Stomach (tissue), 4 donors: ENCODE data around the gene F10.

Experiments
- POLR2A ChIP-seq, 4 donors: fragments of 450-650 bp; IDR thresholded peaks; one replicate each; pipeline ENCODE4 v1.6.1; 2016; ENCODE audit warnings: antibody characterized with exemption in 4 of 4, control low read depth in 2 of 4, mild to moderate bottlenecking in 1 of 4, moderate library complexity in 1 of 4
- POLR2AphosphoS5 ChIP-seq, 3 donors: sonication (generic); formaldehyde crosslinking; IDR thresholded peaks; one replicate each; pipeline ENCODE4 v1.6.1; 2016; ENCODE audit warnings: antibody characterized with exemption in 3 of 3
- TF ChIP-seq, protein P1 (sequence below), 7 experiments: fragments of 450-650 bp in 4 of 7; fragments of 200-600 bp in 3 of 7; sonication (generic) in 3 of 7; IDR thresholded peaks; one replicate each; pipeline ENCODE4 v1.5.1; 2016 to 2019; ENCODE audit warnings: antibody characterized with exemption in 7 of 7, control low read depth in 2 of 7, mild to moderate bottlenecking in 1 of 7

DNA sequence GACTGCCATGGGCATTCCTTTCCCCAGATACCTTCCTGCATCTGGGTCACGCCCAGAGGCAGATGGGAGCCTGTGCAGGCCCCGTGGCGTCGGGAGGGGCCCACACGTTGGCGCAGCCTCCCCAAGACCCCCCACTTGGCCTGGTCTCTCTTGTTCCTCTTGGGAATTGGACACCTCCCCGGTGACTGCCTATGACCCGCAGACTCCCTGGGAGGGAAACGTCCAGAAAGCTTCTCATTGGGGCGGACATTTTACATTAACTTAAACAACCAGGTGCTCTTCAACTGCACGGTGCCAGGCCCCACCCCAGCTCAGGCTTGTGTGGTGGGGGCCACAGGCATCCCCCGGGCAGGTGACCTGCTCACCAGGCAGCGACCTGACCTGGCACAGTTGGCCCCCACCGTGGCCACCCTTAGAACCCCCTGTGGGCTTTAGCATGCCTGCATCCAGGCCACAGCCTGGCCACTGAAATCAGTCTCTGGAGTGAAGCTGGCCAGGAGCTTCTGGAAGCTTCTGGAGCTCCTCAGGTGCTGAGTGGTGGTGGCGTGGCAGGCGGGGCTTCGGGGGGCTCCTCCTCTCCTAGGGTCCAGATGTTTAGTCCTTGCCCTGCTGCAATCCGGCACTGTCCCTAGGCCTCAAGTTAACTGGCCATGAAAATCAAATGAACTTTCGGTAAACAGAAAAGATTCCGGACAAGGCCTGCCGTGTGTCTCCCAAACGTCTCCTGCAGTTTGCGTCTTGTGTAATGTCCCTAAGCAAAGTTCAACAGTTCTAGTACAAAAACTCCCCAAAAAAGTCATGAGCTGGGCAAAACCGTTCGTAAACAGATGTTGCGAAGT, 27.3 kb downstream of the F10 start:
- TF ChIP-seq, protein P1, sequence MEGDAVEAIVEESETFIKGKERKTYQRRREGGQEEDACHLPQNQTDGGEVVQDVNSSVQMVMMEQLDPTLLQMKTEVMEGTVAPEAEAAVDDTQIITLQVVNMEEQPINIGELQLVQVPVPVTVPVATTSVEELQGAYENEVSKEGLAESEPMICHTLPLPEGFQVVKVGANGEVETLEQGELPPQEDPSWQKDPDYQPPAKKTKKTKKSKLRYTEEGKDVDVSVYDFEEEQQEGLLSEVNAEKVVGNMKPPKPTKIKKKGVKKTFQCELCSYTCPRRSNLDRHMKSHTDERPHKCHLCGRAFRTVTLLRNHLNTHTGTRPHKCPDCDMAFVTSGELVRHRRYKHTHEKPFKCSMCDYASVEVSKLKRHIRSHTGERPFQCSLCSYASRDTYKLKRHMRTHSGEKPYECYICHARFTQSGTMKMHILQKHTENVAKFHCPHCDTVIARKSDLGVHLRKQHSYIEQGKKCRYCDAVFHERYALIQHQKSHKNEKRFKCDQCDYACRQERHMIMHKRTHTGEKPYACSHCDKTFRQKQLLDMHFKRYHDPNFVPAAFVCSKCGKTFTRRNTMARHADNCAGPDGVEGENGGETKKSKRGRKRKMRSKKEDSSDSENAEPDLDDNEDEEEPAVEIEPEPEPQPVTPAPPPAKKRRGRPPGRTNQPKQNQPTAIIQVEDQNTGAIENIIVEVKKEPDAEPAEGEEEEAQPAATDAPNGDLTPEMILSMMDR (IDR thresholded peaks at IDR 0.05) = no peak
- TF ChIP-seq POLR2AphosphoS5 (IDR thresholded peaks at IDR 0.05) (no peak), POLR2A (IDR thresholded peaks at IDR 0.05) (no peak)
